SK-N-SH treated with all-trans-retinoic acid at 6 μM for 48 hours (cell line): ENCODE measurements around the gene CLEC3B.

Experiments used
- ARNTL ChIP-seq: fragments of 450-650 bp; formaldehyde crosslinking; IDR thresholded peaks from 2 replicates; pipeline ENCODE4 v1.5.0; 2020; ENCODE audit warnings: low read depth, mild to moderate bottlenecking, moderate library complexity, borderline replicate concordance
- CREB5 ChIP-seq: fragments of 250-450 bp; sonication (Bioruptor Pico); IDR thresholded peaks from 2 replicates; pipeline ENCODE4 v1.5.1; 2020; ENCODE audit warnings: low read depth, mild to moderate bottlenecking, moderate library complexity
- CSDC2 ChIP-seq: fragments of 250-450 bp; sonication (Bioruptor Pico); IDR thresholded peaks from 2 replicates; pipeline ENCODE4 v1.5.0; 2020; ENCODE audit warnings: mild to moderate bottlenecking, moderate library complexity
- RARB ChIP-seq: fragments of 250-450 bp; sonication (Bioruptor Pico); IDR thresholded peaks from 2 replicates; pipeline ENCODE4 v1.8.0; 2021; ENCODE audit warnings: mild to moderate bottlenecking, moderate library complexity
- SNAI2 ChIP-seq: fragments of 250-450 bp; sonication (Bioruptor Pico); IDR thresholded peaks from 2 replicates; pipeline ENCODE4 v1.5.0; 2020; ENCODE audit warnings: mild to moderate bottlenecking, moderate library complexity
- ZFP3 ChIP-seq: fragments of 250-450 bp; sonication (Bioruptor Pico); IDR thresholded peaks from 2 replicates; pipeline ENCODE4 v1.5.0; 2020; ENCODE audit warnings: mild to moderate bottlenecking, moderate library complexity
- ZFP30 ChIP-seq: fragments of 450-650 bp; formaldehyde crosslinking; IDR thresholded peaks from 2 replicates; pipeline ENCODE4 v1.5.0; 2022; ENCODE audit warnings: mild to moderate bottlenecking, moderate library complexity
- ZNF8 ChIP-seq: fragments of 450-650 bp; formaldehyde crosslinking; IDR thresholded peaks from 2 replicates; pipeline ENCODE4 v1.5.0; 2020; ENCODE audit warnings: mild to moderate bottlenecking, moderate library complexity
- TF ChIP-seq, protein P1 (sequence below): fragments of 250-450 bp; sonication (Bioruptor Pico); IDR thresholded peaks from 2 replicates; pipeline ENCODE4 v1.8.0; 2020; ENCODE audit warnings: mild to moderate bottlenecking, moderate library complexity, borderline replicate concordance
- TF ChIP-seq, protein P2 (sequence below): fragments of 250-450 bp; sonication (Bioruptor Pico); IDR thresholded peaks from 2 replicates; pipeline ENCODE4 v1.5.0; 2020; ENCODE audit warnings: mild to moderate bottlenecking, moderate library complexity

DNA sequence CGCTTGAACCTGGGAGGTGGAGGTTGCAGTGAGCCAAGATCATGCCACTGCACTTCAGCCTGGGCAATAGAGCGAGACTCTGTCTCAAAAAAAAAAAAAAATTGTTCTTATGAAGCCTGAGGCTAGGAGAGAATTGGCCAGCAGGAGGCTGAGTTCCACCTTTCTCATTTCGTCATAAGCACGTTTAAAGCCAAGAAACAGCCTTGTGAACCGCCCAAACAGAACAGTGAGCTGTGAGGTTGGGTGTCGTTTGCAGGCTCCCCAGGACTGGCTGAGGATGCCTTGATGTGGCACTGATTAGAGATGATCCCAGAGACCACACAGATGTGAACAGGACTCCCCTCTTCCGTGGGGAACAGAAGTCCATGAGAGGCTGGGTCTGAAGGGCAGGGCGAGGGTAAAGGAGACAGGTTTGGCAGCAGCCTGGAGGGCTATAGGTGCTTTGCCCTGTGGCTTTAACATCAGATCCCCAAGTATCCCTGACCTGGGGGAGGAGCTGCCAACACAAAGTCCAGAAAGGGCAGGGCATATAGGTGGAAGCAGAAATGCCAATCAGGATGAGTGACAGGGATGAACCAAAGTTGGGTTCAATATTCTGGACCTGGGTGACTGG, 52.9 kb downstream of the CLEC3B start:
- no peak for TF ChIP-seq ZFP30 (CRISPR knock-in tag)
- TF ChIP-seq ARNTL, result no peak
- no peak for TF ChIP-seq ZNF8 (CRISPR knock-in tag)
- TF ChIP-seq, protein P1, sequence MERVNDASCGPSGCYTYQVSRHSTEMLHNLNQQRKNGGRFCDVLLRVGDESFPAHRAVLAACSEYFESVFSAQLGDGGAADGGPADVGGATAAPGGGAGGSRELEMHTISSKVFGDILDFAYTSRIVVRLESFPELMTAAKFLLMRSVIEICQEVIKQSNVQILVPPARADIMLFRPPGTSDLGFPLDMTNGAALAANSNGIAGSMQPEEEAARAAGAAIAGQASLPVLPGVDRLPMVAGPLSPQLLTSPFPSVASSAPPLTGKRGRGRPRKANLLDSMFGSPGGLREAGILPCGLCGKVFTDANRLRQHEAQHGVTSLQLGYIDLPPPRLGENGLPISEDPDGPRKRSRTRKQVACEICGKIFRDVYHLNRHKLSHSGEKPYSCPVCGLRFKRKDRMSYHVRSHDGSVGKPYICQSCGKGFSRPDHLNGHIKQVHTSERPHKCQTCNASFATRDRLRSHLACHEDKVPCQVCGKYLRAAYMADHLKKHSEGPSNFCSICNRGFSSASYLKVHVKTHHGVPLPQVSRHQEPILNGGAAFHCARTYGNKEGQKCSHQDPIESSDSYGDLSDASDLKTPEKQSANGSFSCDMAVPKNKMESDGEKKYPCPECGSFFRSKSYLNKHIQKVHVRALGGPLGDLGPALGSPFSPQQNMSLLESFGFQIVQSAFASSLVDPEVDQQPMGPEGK (CRISPR knock-in tag), result no peak
- TF ChIP-seq CREB5, result no peak
- no peak for TF ChIP-seq RARB
- TF ChIP-seq CSDC2 (CRISPR knock-in tag), result no peak
- TF ChIP-seq ZFP3 (CRISPR knock-in tag), result no peak
- no peak for TF ChIP-seq SNAI2 (CRISPR knock-in tag)
- TF ChIP-seq, protein P2, sequence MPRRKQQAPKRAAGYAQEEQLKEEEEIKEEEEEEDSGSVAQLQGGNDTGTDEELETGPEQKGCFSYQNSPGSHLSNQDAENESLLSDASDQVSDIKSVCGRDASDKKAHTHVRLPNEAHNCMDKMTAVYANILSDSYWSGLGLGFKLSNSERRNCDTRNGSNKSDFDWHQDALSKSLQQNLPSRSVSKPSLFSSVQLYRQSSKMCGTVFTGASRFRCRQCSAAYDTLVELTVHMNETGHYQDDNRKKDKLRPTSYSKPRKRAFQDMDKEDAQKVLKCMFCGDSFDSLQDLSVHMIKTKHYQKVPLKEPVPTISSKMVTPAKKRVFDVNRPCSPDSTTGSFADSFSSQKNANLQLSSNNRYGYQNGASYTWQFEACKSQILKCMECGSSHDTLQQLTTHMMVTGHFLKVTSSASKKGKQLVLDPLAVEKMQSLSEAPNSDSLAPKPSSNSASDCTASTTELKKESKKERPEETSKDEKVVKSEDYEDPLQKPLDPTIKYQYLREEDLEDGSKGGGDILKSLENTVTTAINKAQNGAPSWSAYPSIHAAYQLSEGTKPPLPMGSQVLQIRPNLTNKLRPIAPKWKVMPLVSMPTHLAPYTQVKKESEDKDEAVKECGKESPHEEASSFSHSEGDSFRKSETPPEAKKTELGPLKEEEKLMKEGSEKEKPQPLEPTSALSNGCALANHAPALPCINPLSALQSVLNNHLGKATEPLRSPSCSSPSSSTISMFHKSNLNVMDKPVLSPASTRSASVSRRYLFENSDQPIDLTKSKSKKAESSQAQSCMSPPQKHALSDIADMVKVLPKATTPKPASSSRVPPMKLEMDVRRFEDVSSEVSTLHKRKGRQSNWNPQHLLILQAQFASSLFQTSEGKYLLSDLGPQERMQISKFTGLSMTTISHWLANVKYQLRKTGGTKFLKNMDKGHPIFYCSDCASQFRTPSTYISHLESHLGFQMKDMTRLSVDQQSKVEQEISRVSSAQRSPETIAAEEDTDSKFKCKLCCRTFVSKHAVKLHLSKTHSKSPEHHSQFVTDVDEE (CRISPR knock-in tag), result no peak
